Measurements from ENCODE around the gene GMDS.

GMDS gene

GRCh38 chr6:2240961-2241360 is 4.4 kb downstream of the GMDS start:
- DNase-seq (ENCODE audit: low read depth), result no peak

DNA sequence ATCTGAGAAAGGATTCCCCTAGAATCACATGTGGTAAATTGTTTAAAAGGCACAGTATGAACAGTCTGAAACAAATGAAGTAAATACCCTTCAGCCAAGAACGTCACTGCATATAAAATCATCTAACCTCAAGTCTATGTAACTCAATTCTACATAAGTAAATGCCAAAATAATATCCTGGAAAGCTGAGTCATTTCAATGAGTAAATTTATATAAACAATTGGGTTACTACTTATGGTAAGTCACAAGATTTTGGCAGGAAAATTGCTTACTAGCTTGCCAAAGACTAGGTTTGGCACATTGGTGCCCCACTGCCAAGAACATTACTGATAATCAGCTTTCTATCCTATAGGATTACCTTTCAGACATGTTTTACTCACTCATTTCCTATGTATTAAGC is 8.4 kb downstream of the GMDS start:
- DNase-seq (ENCODE audit: low read depth), result peak; percentile 77

DNA sequence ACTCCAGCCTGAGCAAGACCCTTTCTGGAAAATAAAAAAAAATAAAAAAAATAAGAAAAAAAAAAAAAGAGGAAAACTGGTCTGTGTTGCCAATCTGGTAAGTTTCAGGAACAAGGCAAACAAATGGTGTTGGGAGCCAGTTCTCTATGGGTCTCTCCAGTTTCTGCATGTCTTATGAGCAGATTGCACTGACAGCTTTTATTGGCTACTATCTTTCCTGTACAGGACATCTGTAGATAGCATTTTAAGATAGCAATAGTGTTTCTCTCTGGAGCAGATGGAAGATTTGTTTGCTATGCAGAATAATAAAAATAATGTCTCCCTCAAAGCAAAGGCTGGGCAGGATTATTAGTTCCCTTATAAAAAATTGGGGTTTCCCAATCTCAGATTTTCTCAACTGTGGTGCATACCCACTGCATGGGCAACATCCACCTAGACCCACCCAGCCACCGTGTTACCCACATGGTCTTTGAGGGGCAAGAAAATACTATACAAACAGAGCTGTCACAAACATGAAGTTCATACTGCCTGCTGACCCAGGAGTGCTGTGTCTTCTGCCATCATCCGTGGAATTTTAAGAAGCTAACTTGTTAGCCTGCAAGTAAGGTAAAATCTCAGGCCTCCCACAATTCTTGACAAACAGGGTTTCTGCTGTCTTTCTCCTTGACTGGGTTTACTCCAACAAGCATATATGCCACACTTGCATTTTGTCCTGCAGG is 9.5 kb downstream of the GMDS start:
- no peak for DNase-seq (ENCODE audit: low read depth)

DNA sequence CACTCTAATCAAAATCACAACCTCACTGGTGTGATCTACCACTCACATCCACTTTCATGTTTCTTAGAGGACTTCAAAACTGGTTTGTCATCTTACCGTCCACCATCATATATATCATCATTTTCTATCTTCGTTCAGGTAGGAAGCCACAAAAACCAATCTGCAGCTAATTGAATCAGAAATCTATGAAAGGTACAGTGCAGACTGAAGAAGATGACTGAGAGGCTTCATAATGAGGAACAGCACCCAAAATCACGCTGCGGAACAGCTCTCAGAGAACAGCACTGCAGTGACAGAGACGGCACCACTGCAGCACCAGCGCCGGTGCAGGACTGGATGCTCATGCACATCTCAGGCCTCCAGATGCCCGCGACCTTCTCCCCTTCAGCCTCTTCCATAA is 13.0 kb downstream of the GMDS start:
- no peak for DNase-seq (ENCODE audit: low read depth)

DNA sequence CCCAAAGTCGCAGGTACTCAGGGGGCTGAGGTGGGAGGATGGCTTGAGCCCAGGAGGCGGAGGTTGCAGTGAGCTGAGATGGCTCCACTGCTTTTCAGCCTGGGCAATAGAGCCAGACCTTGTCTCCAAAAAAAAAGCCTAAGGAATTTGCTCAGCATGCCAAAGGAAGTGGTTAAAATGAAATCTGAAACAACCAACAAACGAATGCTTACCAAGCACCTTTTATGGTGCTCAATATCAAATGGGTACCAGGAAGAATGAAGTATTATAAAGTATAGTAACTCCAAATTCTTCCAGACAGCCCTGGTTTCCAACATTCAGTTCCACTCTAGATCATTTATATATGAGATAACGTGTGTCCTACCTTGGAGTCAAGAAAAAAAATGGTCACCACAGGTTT is 14.0 kb downstream of the GMDS start:
- no peak for DNase-seq (ENCODE audit: low read depth)

- DNase-seq (ENCODE audit: low read depth), result no peak
These were observed 14.6 kb downstream of the GMDS start for GRCh38 chr6:2230659-2231277.

DNA sequence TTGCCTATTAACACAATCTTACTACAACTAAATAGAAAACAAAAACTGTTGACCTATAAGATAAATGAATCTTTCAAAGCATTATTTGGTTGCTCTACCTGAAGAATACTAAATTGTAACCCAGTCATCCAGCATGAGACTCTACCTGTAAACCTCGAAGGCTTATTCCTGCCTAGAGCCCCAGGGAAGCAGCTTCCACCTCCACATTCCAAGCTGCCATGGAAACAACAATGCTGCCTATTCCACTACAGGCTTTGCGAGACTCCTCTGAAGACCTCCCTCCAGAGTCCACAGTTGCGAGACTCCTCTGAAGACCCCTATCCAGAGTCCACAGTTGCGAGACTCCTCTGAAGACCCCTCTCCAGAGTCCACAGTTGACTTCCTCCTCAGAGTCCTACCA is 15.7 kb downstream of the GMDS start:
- no peak for DNase-seq (ENCODE audit: low read depth)

DNA sequence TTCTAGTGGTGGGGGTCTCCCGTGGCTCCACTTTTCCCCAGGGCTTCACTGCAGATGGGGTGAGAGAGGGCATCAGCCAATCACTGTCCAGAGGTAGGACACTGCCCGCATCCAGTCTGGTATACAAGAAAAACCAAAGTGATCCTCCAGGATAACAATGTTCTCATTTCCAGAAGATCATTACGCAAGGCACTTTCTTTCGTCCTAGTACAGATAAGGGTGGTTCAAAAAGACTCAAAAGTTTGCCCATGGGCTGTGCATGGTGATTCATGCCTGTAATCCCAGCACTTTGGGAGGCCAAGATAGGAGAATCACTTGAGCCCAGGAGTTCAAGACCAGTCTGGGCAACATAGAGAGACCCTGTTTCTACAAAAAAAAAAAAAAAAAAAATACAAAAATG is 16.4 kb downstream of the GMDS start:
- DNase-seq (ENCODE audit: low read depth), result no peak

- DNase-seq (ENCODE audit: low read depth), result no peak
These were observed 17.0 kb downstream of the GMDS start for GRCh38 chr6:2228392-2228791.

GRCh38 chr6:2226775-2227174 is 18.6 kb downstream of the GMDS start:
- no peak for DNase-seq (ENCODE audit: low read depth)

- DNase-seq (ENCODE audit: low read depth), result no peak
These were observed 19.7 kb downstream of the GMDS start for GRCh38 chr6:2225422-2226392.

GRCh38 chr6:2224847-2225382 is 20.5 kb downstream of the GMDS start:
- no peak for DNase-seq (ENCODE audit: low read depth)

DNA sequence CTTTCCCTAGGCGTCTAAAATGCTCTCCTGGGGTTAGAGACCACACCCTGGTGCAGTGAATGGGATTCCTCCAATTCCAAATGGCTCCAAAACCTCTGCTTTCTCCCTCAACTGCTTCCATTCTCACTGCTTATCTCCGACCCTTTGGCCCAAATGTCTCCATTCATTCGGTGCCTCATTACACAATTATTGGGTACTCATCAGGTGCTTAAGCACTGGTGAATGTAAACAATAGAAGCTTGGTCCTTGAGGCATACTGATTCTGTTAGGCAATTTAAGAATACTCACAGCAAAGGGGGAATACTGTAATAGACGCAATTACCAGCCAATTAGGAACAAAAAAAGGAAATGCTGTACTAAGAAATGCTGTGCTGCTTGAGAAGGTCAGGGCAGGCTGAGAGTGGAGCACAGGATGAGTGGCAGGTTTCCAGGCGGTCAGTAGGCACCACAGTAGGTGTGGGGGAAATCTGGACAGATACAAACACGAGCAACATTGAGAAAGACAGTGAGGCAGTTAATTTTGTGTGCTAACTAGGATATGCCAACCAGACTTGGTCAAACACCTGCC is 23.0 kb downstream of the GMDS start:
- no peak for DNase-seq (ENCODE audit: low read depth)

DNA sequence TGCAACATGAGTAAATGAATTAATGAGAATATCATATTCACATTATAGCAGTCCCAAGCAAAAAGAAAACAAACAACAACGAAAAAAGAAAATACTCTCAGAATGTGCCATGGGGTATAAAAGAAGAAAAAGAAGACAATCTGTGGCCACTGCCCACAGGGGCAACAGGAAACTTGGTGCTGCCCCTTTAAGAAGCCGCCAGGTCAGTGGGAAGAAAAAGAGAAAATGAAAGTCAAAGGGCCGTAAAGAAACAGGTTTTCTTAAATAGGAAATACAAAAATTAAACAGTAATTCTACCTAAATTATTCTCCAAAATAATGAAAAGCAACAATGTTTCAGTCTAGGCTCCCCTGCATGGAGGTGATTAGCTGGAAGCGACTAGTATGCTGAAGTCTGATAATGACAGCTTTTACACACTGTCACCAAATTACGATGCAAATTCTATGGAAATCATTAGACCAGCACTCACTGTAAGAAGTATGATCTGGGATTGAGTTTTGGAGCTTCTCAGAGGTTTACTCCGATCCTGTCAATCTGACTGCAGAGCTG is 23.6 kb downstream of the GMDS start:
- DNase-seq (ENCODE audit: low read depth), result no peak

DNA sequence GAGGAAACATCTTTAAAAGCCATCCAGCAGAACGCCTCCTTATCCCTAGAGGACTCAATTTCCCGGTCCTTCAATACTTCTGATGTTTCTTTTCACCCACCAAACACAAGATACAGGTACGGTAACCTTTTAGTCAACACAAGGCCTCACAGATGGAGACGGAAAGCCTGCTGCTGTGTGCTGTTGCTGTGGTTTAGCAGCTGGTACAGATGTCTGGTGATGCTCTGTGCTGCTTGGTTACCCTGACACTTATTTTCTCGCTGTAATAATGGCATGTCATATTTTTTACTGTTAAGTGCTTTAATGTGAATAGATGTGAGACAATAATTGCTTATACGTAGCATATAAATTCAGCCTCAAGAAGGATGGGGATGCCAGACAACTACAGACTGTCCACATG is 25.3 kb downstream of the GMDS start:
- DNase-seq (ENCODE audit: low read depth), result no peak

- DNase-seq (ENCODE audit: low read depth), result no peak
These were observed 26.5 kb downstream of the GMDS start for GRCh38 chr6:2218866-2219265.

DNA sequence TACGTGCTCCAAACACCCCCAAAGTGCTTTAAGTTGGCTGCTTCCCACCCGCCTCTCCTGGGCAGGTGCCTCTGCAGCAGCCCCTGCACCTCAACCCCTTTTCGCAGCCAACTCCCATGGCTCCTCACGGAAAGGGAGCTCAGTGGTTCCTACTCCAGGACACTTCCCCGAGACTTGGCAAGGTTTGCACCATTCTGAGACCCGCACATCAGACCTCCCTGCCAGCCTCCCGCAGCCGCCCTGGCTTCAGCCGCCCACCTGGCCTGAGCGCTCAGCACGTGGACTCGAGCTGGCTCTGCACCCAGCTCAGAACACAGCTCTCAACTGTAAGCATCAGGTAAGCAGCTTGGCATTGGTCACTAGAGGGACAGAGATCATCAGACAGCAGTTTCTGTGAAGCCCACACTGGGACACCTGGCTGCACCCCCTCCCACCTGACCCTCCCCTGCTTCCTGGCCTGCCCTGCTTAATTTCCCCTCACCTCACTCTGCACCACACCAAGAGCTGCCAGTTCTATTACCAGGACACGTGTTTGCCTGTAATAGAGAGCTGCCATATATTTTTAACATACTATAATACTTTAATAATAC is 28.5 kb downstream of the GMDS start:
- DNase-seq (ENCODE audit: low read depth), result no peak

DNA sequence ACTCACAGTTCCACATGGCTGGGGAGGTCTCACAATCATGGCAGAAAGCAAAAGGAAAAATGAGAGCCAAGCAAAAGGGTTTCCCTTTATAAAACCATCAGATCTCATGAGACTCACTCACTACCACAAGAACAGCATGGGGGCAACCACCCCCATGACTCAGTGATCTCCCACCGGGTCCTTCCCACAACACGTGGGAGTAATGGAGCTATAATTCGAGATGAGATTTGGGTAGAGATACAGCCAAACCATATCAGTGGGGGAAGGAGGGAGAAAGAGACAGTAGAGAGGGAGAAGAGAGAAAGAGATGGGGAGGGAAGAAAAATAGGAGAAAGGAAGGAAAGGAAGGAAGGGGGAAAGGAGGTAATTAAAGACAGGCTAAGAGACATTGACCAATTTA is 30.1 kb downstream of the GMDS start:
- no peak for DNase-seq (ENCODE audit: low read depth)

- no peak for DNase-seq (ENCODE audit: low read depth)
These were observed 32.3 kb downstream of the GMDS start for GRCh38 chr6:2213086-2213485.

DNA sequence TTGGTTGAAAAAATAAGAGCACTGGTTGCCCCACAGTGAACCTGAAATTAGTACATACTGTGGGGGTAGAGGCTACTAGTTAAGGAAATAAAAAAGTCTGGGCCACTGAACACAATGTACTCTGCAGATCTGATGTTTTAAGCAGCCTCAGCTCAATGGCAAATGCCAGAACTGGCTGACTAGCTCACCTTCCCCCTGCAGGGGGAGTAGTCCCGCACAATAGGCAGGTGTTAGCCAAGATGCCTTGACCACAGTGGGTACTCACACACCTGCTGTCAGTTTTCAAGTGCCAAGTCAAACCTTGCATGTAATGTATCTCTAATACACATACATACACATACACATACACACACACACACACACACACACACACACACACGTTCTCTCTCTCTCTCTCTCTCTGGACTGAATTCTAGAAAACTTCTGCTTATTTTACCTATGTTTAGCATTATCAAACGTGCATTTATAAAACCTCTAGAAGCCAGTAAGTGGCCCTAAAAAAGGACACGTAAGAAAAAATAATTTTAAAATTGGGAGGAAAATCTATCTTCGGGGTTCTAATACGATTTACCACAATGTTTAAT is 36.1 kb downstream of the GMDS start:
- DNase-seq (ENCODE audit: low read depth), result no peak

- DNase-seq (ENCODE audit: low read depth), result no peak
These were observed 36.9 kb downstream of the GMDS start for GRCh38 chr6:2208468-2208867.

Measured in fibroblast of the conjunctiva (primary cell).